HepG2 (cell line): ENCODE measurements around the gene TM2D1. TPM values are rescaled to one million over a fixed set of nuclear protein-coding genes. Genes with fewer than 3 reads are reported as not detected.
A peak's percentile ranks its signal among the peaks of the same experiment; 100 is the strongest.

Experiments
- AGO2 ChIP-seq: fragments of 200-400 bp; formaldehyde crosslinking; optimal IDR thresholded peaks from 2 replicates; pipeline ENCODE3; 2017; ENCODE audit warnings: mild to moderate bottlenecking, low read depth, low read length, moderate library complexity
- ATAD3A ChIP-seq: sonication (generic); formaldehyde crosslinking; IDR thresholded peaks from 2 replicates; pipeline ENCODE4 v1.4.0; 2020; ENCODE audit warnings: missing genetic modification reagents
- ATF3 ChIP-seq: sonication (generic); formaldehyde crosslinking; IDR thresholded peaks from 2 replicates; pipeline ENCODE4 v1.4.0; 2020; ENCODE audit warnings: missing genetic modification reagents
- FOXJ3 ChIP-seq: sonication (generic); formaldehyde crosslinking; IDR thresholded peaks from 2 replicates; pipeline ENCODE4 v1.4.0; 2020; ENCODE audit warnings: missing genetic modification reagents, mild to moderate bottlenecking, borderline replicate concordance
- MYC ChIP-seq: sonication (generic); formaldehyde crosslinking; IDR thresholded peaks from 2 replicates; pipeline ENCODE4 v1.9.0; 2021; ENCODE audit warnings: missing genetic modification reagents, borderline replicate concordance
- NCOA2 ChIP-seq: sonication (generic); formaldehyde crosslinking; IDR thresholded peaks from 2 replicates; pipeline ENCODE4 v1.8.0; 2022; ENCODE audit warnings: inconsistent platforms
- NR2F1 ChIP-seq, 2 experiments: fragments of 450-650 bp in 1 of 2; formaldehyde crosslinking in 1 of 2; IDR thresholded peaks; 2 replicates each; pipeline versions ENCODE4 v1.5.0 to v1.6.1; 2016 to 2020; ENCODE audit warnings: mild to moderate bottlenecking in 1 of 2, missing compliant biosample characterization in 1 of 2, missing genetic modification reagents in 1 of 2, moderate library complexity in 1 of 2
- NRL ChIP-seq: sonication (generic); formaldehyde crosslinking; IDR thresholded peaks from 2 replicates; pipeline ENCODE4 v1.5.0; 2020; ENCODE audit warnings: missing genetic modification reagents, mild to moderate bottlenecking, moderate library complexity, borderline replicate concordance
- SIN3B ChIP-seq: fragments of 150-350 bp; IDR thresholded peaks from 2 replicates; pipeline ENCODE4 v1.6.1; 2014; ENCODE audit warnings: low read length
- SNAPC2 ChIP-seq: sonication (generic); formaldehyde crosslinking; IDR thresholded peaks from 2 replicates; pipeline ENCODE4 v1.8.1; 2022; ENCODE audit warnings: mild to moderate bottlenecking, missing genetic modification reagents
- YY1 ChIP-seq: IDR thresholded peaks from 2 replicates; pipeline ENCODE4 v1.6.1; 2011; ENCODE audit warnings: low read length, low read depth, moderate library complexity, mild to moderate bottlenecking; ENCODE audit not compliant: insufficient read depth, insufficient replicate concordance
- ZFP36L1 ChIP-seq: sonication (generic); formaldehyde crosslinking; IDR thresholded peaks from 2 replicates; pipeline ENCODE4 v1.8.0; 2022; ENCODE audit warnings: mild to moderate bottlenecking, missing genetic modification reagents, moderate library complexity
- ZNF121 ChIP-seq: sonication (generic); formaldehyde crosslinking; IDR thresholded peaks from 2 replicates; pipeline ENCODE4 v1.5.0; 2020; ENCODE audit warnings: mild to moderate bottlenecking, missing genetic modification reagents
- ZNF143 ChIP-seq: sonication (generic); formaldehyde crosslinking; IDR thresholded peaks from 2 replicates; pipeline ENCODE4 v1.4.0; 2020; ENCODE audit warnings: missing genetic modification reagents
- ZNF274 ChIP-seq: sonication (generic); formaldehyde crosslinking; IDR thresholded peaks from 2 replicates; pipeline ENCODE4 v1.5.1; 2020; ENCODE audit warnings: mild to moderate bottlenecking, missing genetic modification reagents
- ZNF496 ChIP-seq: sonication (generic); formaldehyde crosslinking; IDR thresholded peaks from 2 replicates; pipeline ENCODE4 v1.8.1; 2023; ENCODE audit warnings: mild to moderate bottlenecking, moderate library complexity, missing genetic modification reagents; ENCODE audit not compliant: insufficient replicate concordance
- ZNF703 ChIP-seq: sonication (generic); formaldehyde crosslinking; IDR thresholded peaks from 2 replicates; pipeline ENCODE4 v1.5.1; 2020; ENCODE audit warnings: missing genetic modification reagents, mild to moderate bottlenecking, moderate library complexity, borderline replicate concordance
- ZNF768 ChIP-seq: sonication (generic); formaldehyde crosslinking; IDR thresholded peaks from 2 replicates; pipeline ENCODE4 v1.4.0; 2020; ENCODE audit warnings: missing genetic modification reagents
- ZNF878 ChIP-seq: sonication (generic); formaldehyde crosslinking; IDR thresholded peaks from 2 replicates; pipeline ENCODE4 v1.8.1; 2023; ENCODE audit warnings: mild to moderate bottlenecking, missing genetic modification reagents, moderate library complexity
- ZSCAN31 ChIP-seq: sonication (generic); formaldehyde crosslinking; IDR thresholded peaks from 2 replicates; pipeline ENCODE4 v1.5.0; 2020; ENCODE audit warnings: low read depth, mild to moderate bottlenecking, missing genetic modification reagents
- polyA plus RNA-seq, 8 experiments: library from polyadenylated mRNA; depleted of rRNA in 3 of 8; stranded (reverse) in 7 of 8; unstranded in 1 of 8; fragments of >200 nt; fragmentation: Illumina TruSeq in 4 of 8; extraction: Trizol in 4 of 8; gene quantifications; 2 replicates each; pipeline versions ENCODE4 v1.2.1 to v1.2.3, GENCODE V29; 2011 to 2016; ENCODE audit warnings: low read depth in 4 of 8, missing spikeins in 1 of 8, mixed read lengths in 1 of 8; ENCODE audit not compliant: insufficient read depth in 1 of 8
- total RNA-seq, 5 experiments: library from RNA; depleted of rRNA; stranded (reverse); fragments of >200 nt; fragmentation: Illumina TruSeq; extraction: Trizol; gene quantifications; 2 replicates each; pipeline ENCODE4 v1.2.3, GENCODE V29; 2016; ENCODE audit warnings: low read depth in 1 of 5
- TF ChIP-seq, protein P1 (sequence below): sonication (generic); formaldehyde crosslinking; IDR thresholded peaks from 2 replicates; pipeline ENCODE4 v1.9.0; 2022; ENCODE audit warnings: missing genetic modification reagents, mild to moderate bottlenecking, borderline replicate concordance
- TF ChIP-seq, protein P2 (sequence below): IDR thresholded peaks from 2 replicates; pipeline ENCODE4 v1.6.1; 2016; ENCODE audit warnings: missing genetic modification reagents, missing compliant biosample characterization
- TF ChIP-seq, protein P3 (sequence below): IDR thresholded peaks from 2 replicates; pipeline ENCODE4 v1.6.1; 2012; ENCODE audit warnings: inconsistent platforms

TM2D1 gene
- total and polyA plus RNA-seq, 2 of the 13 experiments (the other 11 are each of a cell fraction or from before 2014, with no cell fraction given): 26.6 to 49.0 TPM

DNA sequence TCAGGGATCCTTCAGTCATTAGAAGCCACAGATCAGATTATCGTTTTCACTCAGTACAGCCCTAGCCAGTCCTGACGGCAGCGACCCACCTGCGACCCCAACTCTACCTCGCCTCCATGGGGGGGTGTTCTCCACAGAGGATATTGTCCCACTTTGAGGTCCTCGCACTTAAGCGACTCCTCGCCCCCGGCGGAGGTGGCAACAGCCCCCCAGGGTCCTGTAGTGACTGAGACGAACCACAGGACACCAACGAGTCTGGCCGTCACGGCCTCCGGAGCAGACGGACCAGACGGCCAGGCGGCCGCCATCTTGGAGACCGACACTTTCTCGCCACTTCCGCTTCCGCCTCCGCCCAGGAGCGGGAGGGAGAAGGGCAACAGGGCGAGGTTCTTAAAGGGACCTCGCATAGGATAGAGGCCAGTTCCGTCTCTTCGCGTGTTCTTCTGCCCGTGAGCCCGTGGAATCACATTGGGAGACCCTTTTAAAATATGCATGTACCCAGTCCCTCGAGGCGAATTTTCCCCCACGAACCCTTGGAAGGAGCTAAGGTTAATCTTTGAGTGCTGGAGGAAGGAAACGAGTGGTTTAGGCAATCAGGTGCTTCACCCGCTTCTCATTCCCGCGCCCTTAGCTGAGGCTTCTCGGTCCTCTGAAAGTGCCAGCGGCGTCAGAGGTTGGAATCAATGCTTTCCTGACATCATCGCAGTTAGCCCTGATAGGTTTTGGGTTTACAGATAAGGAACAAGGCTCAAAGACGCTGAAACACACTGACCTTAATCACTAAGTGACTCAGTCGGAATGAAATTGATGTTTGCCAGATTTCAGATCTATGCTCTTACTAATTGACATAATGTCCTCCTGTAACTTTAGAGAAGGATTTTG is at the start of gene TM2D1 (continued):
- TF ChIP-seq FOXJ3 (CRISPR knock-in tag) (no peak), ZNF496 (CRISPR knock-in tag) (no peak), NCOA2 (CRISPR knock-in tag) (peak; percentile 22; the same call in 1 of the 2 replicates), ZNF703 (CRISPR knock-in tag) (no peak), SIN3B (peak; percentile 82), ATF3 (CRISPR knock-in tag) (no peak), MYC (CRISPR knock-in tag) (peak; percentile 77; the same call in 1 of the 2 replicates), ZSCAN31 (peak; percentile 26; the same call in 1 of the 2 replicates), NR2F1 (CRISPR knock-in tag; IDR thresholded peaks at IDR 0.05) (no peak), AGO2 (peak; percentile 61), SNAPC2 (CRISPR knock-in tag) (no peak), ZNF143 (no peak), ATAD3A (CRISPR knock-in tag) (no peak), ZNF274 (CRISPR knock-in tag) (no peak; the same call in 1 of the 2 replicates), ZFP36L1 (peak; percentile 77; the same call in 1 of the 2 replicates), YY1 (peak; percentile 99), NRL (CRISPR knock-in tag) (peak; percentile 97), ZNF768 (peak; percentile 82; the same call in 1 of the 2 replicates), ZNF878 (CRISPR knock-in tag) (peak; percentile 91), ZNF121 (CRISPR knock-in tag) (peak; percentile 33; the same call in 1 of the 2 replicates)
- TF ChIP-seq, protein P1, sequence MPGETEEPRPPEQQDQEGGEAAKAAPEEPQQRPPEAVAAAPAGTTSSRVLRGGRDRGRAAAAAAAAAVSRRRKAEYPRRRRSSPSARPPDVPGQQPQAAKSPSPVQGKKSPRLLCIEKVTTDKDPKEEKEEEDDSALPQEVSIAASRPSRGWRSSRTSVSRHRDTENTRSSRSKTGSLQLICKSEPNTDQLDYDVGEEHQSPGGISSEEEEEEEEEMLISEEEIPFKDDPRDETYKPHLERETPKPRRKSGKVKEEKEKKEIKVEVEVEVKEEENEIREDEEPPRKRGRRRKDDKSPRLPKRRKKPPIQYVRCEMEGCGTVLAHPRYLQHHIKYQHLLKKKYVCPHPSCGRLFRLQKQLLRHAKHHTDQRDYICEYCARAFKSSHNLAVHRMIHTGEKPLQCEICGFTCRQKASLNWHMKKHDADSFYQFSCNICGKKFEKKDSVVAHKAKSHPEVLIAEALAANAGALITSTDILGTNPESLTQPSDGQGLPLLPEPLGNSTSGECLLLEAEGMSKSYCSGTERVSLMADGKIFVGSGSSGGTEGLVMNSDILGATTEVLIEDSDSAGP (CRISPR knock-in tag): peak; percentile 100
- TF ChIP-seq, protein P2, sequence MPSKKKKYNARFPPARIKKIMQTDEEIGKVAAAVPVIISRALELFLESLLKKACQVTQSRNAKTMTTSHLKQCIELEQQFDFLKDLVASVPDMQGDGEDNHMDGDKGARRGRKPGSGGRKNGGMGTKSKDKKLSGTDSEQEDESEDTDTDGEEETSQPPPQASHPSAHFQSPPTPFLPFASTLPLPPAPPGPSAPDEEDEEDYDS (CRISPR knock-in tag): peak; percentile 94
- TF ChIP-seq, protein P3, sequence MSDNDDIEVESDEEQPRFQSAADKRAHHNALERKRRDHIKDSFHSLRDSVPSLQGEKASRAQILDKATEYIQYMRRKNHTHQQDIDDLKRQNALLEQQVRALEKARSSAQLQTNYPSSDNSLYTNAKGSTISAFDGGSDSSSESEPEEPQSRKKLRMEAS: peak; percentile 89
